PC-9 (cell line): ENCODE results near the gene MACROD2.

Experiments used
- EZH2 ChIP-seq: fragments of 200-600 bp; sonication (generic); IDR thresholded peaks from 2 replicates; pipeline ENCODE4 v1.8.0; 2017; ENCODE audit warnings: antibody characterized with exemption, low read depth
- TF ChIP-seq, protein P1 (sequence below): fragments of 200-600 bp; sonication (generic); conservative IDR thresholded peaks from 2 replicates; pipeline ENCODE4 v1.6.1; 2017; ENCODE audit warnings: mixed run types, antibody characterized with exemption, mild to moderate bottlenecking, moderate library complexity

DNA sequence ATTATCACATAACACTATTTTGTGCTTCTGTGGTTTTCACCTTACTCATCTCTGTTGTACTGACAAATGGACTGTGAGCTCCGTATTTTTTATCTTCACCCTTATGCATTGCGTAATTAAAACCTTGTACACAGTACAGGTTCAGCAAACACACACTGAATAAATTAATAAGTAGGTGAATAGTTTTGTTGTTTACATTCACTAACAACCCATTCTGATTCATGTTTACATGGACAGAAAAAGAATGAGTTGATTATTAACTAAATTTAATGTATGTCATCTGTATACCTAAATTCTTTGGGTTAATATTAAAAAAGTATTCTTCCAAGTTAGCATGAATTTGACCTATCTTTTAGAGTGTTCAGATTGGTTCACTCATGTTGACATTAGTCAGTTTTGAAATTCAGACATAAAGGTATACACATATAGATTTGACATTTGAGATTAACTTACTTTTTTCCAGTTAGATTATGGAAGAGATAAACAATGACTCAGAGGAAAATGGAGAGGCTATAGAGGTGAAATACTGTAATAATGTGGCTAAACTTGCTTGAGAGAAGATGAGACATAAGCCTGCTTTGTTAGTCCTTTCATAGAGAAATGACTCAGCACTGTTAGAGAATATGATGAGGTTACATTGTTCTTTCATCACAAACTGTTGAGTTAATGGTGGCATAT is 883.8 kb downstream of the MACROD2 start:
- TF ChIP-seq, protein P1, sequence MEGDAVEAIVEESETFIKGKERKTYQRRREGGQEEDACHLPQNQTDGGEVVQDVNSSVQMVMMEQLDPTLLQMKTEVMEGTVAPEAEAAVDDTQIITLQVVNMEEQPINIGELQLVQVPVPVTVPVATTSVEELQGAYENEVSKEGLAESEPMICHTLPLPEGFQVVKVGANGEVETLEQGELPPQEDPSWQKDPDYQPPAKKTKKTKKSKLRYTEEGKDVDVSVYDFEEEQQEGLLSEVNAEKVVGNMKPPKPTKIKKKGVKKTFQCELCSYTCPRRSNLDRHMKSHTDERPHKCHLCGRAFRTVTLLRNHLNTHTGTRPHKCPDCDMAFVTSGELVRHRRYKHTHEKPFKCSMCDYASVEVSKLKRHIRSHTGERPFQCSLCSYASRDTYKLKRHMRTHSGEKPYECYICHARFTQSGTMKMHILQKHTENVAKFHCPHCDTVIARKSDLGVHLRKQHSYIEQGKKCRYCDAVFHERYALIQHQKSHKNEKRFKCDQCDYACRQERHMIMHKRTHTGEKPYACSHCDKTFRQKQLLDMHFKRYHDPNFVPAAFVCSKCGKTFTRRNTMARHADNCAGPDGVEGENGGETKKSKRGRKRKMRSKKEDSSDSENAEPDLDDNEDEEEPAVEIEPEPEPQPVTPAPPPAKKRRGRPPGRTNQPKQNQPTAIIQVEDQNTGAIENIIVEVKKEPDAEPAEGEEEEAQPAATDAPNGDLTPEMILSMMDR, result no peak
- TF ChIP-seq EZH2, result no peak
